Body of pancreas (tissue), 4 donors: ENCODE measurements around the gene POU3F3. TPM values are rescaled to one million over a fixed set of nuclear protein-coding genes. Genes with fewer than 3 reads are reported as not detected.

ENCODE experiments used
- ATAC-seq: fragments of 150-250 bp; one replicate; pipeline ENCODE4 v1.9.1; 2016
- DNase-seq, 4 donors: peaks; one replicate each; pipeline ENCODE4 v3.0.0-alpha.2; 2019
- H3K27ac ChIP-seq, 4 donors: fragments of 200-600 bp; sonication (generic); 1 replicate in 3 of 4; 2 replicates in 1 of 4; pipeline versions ENCODE4 v1.5.1 to v1.6.1; 2016 to 2019; ENCODE audit warnings: mild to moderate bottlenecking in 1 of 4, mixed read lengths in 1 of 4, moderate library complexity in 1 of 4
- H3K27me3 ChIP-seq, 2 donors: fragments of 200-600 bp; sonication (generic); one replicate each; pipeline ENCODE4 v1.6.0; 2016; ENCODE audit warnings: mild to moderate bottlenecking in 1 of 2
- H3K36me3 ChIP-seq, 2 donors: fragments of 200-600 bp; sonication (generic); replicated peaks in 1 of 2; 2 replicates each; pipeline ENCODE4 v1.5.1; 2016; ENCODE audit warnings: low read depth in 2 of 2; ENCODE audit not compliant: insufficient read depth in 1 of 2
- H3K4me1 ChIP-seq: fragments of 200-600 bp; sonication (generic); one replicate; pipeline ENCODE4 v1.6.0; 2016
- H3K4me3 ChIP-seq, 2 donors: fragments of 200-600 bp; sonication (generic); 1 replicate in 1 of 2; 2 replicates in 1 of 2; pipeline ENCODE4 v1.5.1; 2016 to 2019
- H3K9me3 ChIP-seq, 3 donors: fragments of 200-600 bp; sonication (generic); 1 replicate in 2 of 3; 2 replicates in 1 of 3; pipeline ENCODE4 v1.5.1; 2016
- CTCF ChIP-seq, 7 experiments: fragments of 450-650 bp in 4 of 7; fragments of 200-600 bp in 3 of 7; sonication (generic) in 3 of 7; IDR thresholded peaks; one replicate each; pipeline ENCODE4 v1.5.1; 2016 to 2019; ENCODE audit warnings: antibody characterized with exemption in 7 of 7
- POLR2A ChIP-seq, 3 donors: fragments of 450-650 bp; IDR thresholded peaks; one replicate each; pipeline ENCODE4 v1.6.1; 2016; ENCODE audit warnings: antibody characterized with exemption in 3 of 3, mild to moderate bottlenecking in 2 of 3
- WGBS, 2 donors: methylation state at CpG; one replicate each; pipeline ENCODE4 v1.1.5; 2017; 5-methylcytosine and 5-hydroxymethylcytosine counted together
- intact Hi-C: fragments of 100-400 bp; cut with DNase I; formaldehyde crosslinking; loops from one replicate; pipeline ENCODE4 v1.15.1; 2023
- total RNA-seq, 2 donors: library from RNA; depleted of rRNA; stranded (reverse); fragments of >200 nt; gene quantifications; one replicate each; pipeline ENCODE4 v1.1.0, GENCODE V29; 2016

POU3F3 gene
- total RNA-seq, 2 donors from 2014 or later = not detected

GRCh38 chr2:104857262-104858005 lies 3.5 kb downstream of the POU3F3 start:
- ATAC-seq = no peak
- no peak overlapping the region for H3K27ac ChIP-seq

GRCh38 chr2:104858006-104858978 lies 4.4 kb downstream of the POU3F3 start:
- intact Hi-C loops = no loop called here
- peaks cover 6 to 52% of the 10 kb centered on the region in 2 donors for H3K27me3 ChIP-seq
- DNase-seq = no peak
- H3K9me3 ChIP-seq = no peaks in the 10 kb centered on the region
- H3K4me1 ChIP-seq = peaks cover 39% of the 10 kb centered on the region
- ATAC-seq = no peak
- H3K36me3 ChIP-seq = no peaks in the 10 kb centered on the region
- no peak for TF ChIP-seq POLR2A (IDR thresholded peaks at IDR 0.05)
- H3K27ac ChIP-seq = no peak overlapping the region
- H3K4me3 ChIP-seq = no peak overlapping the region
- WGBS, 2 donors = 11 to 17% methylated on average over 18 of the region's 18 CpGs

More at GRCh38 chr2:104857262-104858005, 3.5 kb downstream of the POU3F3 start:
- no peak overlapping the region for H3K4me3 ChIP-seq
- H3K4me1 ChIP-seq = peaks cover 42% of the 10 kb centered on the region
- 10 to 14% methylated on average over 33 of the region's 33 CpGs for WGBS, 2 donors
- no peak for DNase-seq
- H3K9me3 ChIP-seq = no peaks in the 10 kb centered on the region
- H3K36me3 ChIP-seq = no peaks in the 10 kb centered on the region
- intact Hi-C loops = no loop called here
- H3K27me3 ChIP-seq = peaks cover 2 to 52% of the 10 kb centered on the region in 2 donors
- TF ChIP-seq CTCF (IDR thresholded peaks at IDR 0.05) (no peak), POLR2A (IDR thresholded peaks at IDR 0.05) (no peak)

GRCh38 chr2:104859291-104859765 lies 5.4 kb downstream of the POU3F3 start:
- Histone ChIP-seq H3K36me3 (no peaks in the 10 kb centered on the region), H3K9me3 (no peaks in the 10 kb centered on the region), H3K27ac (no peak overlapping the region), H3K27me3 (peaks cover 10 to 55% of the 10 kb centered on the region in 2 donors), H3K4me3 (no peak overlapping the region), H3K4me1 (peaks cover 41% of the 10 kb centered on the region)
- TF ChIP-seq POLR2A (IDR thresholded peaks at IDR 0.05) (no peak), CTCF (IDR thresholded peaks at IDR 0.05) (no peak)
- ATAC-seq (no peak), DNase-seq (no peak)
- intact Hi-C loops = no loop called here
- WGBS, 2 donors = 11 to 17% methylated on average over 5 of the region's 5 CpGs

- TF ChIP-seq POLR2A (IDR thresholded peaks at IDR 0.05) (no peak), CTCF (IDR thresholded peaks at IDR 0.05) (no peak)
- no peaks in the 10 kb centered on the region for H3K36me3 ChIP-seq
- intact Hi-C loops = no loop called here
- DNase-seq (no peak), ATAC-seq (no peak)
- WGBS, 2 donors = 47 to 61% methylated on average over 1 of the region's 1 CpG
- H3K9me3 ChIP-seq = no peaks in the 10 kb centered on the region
- H3K27me3 ChIP-seq = peaks cover 10 to 50% of the 10 kb centered on the region in 2 donors
- peaks cover 36% of the 10 kb centered on the region for H3K4me1 ChIP-seq
- H3K27ac ChIP-seq = no peak overlapping the region
- H3K4me3 ChIP-seq = no peak overlapping the region
Measured at GRCh38 chr2:104859766-104860450, 6.0 kb downstream of the POU3F3 start.
